ENCODE data around the gene ASIC1. TPM values are rescaled to one million over a fixed set of nuclear protein-coding genes. Genes with fewer than 3 reads are reported as not detected.

Gene ASIC1
- total RNA-seq, 1 donor from 2014 or later: 0.71 TPM

GRCh38 chr12:50106907-50107306, 49.5 kb downstream of the ASIC1 start:
- DNase-seq (ENCODE audit: low spot score): no peak

DNA sequence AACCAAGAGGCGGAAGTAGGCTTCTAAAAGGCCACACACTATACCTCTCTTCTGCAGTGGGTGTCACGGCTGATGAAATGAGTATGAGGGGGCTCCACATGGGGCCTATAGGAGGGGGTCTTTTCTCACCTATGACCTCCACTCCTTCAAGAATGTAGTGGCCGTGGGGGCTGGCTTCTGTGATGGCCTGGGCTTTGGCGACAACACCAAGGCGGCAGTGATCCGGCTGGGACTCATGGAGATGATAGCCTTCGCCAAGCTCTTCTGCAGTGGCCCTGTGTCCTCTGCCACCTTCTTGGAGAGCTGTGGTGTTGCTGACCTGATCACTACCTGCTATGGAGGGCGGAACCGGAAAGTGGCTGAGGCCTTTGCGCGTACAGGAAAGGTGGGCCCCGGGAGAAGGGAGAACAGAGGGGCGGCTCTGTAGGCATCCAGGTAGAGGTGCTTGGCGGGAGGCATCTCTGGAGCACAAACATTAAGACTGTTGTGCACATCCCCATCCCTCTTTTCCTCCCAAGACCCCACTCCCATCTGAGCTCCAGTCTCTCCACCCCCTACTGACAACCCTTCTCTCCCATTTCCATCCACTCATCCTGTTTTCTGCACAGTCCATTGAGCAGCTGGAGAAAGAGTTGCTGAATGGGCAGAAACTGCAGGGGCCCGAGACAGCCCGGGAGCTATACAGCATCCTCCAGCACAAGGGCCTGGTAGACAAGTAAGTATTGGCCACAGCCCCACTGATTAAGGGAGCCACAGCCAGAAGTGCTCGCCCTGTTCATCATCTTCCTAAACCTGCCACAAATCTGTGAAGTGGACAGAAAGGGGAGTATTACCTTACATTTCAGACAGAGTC, 50.2 kb downstream of the ASIC1 start:
- DNase-seq (ENCODE audit: low spot score): no peak

- no peak for DNase-seq (ENCODE audit: low spot score)
These were observed 51.9 kb downstream of the ASIC1 start for GRCh38 chr12:50109319-50109718.

GRCh38 chr12:50110127-50110761, 52.8 kb downstream of the ASIC1 start:
- DNase-seq (ENCODE audit: low spot score): no peak

DNA sequence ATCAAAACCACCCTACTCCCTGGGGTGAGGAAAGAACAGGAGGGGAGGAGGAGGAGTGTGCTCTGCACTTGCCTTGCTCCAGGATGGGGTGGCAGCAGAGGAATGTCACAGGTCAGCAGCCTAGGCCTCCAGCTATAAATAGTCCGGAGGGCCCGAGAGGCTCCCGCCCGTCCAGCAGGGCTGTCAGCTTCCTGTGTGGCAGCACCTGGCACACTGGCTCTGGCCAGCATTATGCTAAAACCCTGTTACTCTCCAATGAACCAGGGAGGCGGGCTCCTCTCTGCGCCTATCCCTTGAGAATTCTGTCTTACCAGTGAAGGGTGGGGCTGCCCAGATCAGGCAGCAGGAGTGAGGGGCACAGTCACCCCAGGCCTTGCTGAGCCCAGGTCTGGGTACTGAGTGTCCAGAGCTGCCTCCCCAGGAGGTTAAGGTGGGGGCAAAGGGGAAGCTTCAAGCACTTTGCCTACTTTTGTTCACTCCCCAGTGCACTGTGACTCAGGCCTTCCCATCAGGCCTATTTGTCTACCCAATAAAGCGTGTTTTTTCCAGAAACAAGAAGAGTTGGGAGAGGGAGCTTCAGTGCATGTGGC, 53.5 kb downstream of the ASIC1 start:
- DNase-seq (ENCODE audit: low spot score): no peak

DNA sequence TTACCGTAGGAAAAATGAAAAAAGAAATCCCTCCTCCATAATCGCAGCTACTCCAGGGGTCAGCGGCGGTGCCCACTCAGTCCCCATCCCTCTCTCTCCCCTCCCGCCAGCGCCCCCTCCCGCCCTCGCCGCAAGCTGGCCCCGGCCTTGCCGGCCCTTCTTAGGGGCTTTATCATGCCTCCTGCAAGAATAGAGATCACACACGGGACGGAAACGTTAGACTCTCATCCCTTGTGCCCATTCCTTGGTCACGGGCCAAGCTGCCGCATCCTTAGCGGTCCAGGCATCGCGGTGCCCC, 53.9 kb downstream of the ASIC1 start:
- DNase-seq (ENCODE audit: low spot score): no peak

GRCh38 chr12:50111693-50112455, 54.5 kb downstream of the ASIC1 start, which contains the start of gene COX14:
Gene COX14 (plus strand): TSS chr12:50112236. CDS start chr12:50120044, 7,808 bp downstream.
- peak; percentile 99 for DNase-seq (ENCODE audit: low spot score)

DNA sequence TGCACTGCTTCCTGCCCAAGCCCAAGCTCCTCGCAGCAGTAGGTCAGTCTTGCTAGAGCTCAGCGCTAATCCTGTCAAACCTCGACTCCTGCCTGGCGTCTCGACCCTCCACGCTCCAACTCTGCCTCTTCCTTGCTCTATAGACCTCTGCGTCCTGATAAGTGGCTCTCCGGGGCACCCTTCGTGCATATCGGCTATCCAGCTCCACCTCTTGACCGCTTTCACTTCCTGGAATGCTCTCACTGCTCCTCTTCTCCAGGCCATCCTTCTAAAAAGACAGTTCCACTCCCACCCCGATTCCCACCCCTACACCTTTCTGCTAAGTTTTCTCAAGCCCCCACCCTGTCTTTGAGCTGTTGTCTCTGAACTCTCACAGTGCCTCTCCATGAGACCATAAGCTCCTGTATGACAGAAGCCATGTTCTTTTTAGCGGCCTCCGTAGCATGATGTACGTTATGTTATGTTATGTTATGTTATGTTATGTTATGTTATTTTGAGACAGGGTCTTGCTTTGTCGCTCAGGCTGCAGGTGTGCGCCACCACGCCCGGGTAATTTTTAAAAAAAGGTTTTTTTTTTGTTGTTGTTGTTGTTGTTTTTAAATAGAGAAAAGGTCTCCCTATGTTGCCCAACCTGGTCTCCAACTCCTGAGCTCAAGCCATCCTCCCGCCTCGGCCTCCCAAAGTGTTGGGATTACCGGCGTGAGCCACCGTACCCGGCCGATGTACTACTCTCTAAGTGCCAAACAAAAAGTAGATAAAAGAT, 55.2 kb downstream of the ASIC1 start:
- peak; percentile 53 for DNase-seq (ENCODE audit: low spot score)

DNA sequence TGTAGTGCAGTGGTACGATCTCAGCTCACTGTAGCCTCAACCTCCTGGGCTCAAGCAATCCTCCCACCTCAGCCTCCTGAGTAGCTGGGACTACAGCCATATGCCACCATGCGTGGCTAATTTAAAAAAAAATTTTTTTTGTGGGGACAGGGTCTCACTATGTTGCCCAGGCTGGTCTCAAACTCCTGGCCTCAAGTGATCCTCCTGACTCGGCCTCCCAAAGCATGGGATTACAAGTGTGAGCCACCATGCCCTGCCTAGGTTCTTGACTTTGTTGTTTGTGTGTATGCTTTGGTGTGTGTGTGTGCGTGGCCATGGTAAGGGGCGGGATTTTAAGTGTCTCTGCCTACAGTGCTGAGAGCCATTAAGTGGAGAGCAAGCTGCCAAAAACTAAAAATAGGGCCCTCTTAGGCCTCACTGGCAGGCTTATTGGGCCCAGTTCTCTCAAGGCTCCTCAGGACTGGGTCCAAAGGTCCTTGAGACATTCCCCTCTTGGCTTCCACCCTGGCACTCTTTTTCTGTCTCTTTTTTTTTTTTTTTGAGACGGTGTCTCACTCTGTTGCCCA, 59.7 kb downstream of the ASIC1 start:
- DNase-seq (ENCODE audit: low spot score): peak; percentile 11

DNA sequence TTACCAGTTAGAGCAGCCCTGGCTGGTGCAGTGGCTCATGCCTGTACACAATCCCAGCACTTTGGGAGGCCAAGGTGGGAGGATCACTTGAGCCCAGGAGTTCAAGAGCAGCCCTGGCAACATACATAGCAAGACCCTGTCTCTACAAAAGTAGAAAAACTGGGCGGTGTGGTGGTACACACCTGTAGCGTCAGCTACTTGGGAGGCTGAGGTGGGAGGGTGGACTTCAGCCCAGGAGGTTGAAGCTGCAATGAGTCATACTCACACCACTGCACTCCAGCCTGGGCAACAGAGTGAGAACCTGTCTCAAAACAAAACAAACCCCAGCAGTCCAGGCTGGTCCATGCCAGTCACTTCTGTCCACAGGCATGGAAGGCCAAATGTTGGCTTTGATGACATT, 62.0 kb downstream of the ASIC1 start:
- peak; percentile 76 for DNase-seq (ENCODE audit: low spot score)

DNA sequence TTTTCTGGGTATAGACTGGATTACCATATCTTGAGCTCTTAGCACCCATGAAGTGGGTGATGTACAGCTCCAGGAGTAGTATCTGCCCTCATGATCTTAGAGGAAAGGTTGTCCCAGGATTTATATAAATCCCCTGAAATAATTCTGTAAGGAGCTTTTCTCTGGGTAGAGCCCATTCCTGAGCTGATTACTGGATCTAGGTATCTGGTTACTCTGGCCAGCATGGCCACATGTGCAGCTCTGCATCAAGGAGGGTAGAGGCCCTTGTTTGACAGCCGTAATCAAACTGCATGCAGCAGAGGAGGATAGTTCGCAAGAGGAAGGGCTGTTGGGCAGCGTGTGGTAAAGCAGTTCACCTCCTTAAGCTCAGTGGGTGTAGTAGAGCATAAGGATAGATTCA, 63.1 kb downstream of the ASIC1 start:
- no peak for DNase-seq (ENCODE audit: low spot score)

DNA sequence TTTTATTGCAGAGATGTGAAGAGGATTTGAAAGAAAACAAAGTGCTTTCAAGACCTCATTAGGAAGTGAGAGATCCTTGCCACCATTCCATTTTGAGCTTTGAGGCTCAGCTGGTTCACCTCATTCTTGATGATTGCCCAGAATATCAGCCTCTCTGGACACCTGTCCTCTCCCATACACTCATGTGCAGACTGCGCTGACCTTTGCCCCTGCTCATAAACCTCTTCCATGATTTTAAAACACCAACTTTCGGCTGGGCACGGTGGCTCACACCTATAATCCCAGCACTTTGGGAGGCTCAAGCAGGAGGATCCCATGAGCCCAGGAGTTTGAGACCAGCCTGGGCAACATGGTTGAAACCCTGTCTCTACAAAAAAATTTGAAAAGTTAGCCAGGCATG, 63.6 kb downstream of the ASIC1 start:
- no peak for DNase-seq (ENCODE audit: low spot score)

- DNase-seq (ENCODE audit: low spot score): no peak
These were observed 64.2 kb downstream of the ASIC1 start for GRCh38 chr12:50121641-50122040.

GRCh38 chr12:50123203-50123602, 65.8 kb downstream of the ASIC1 start:
- DNase-seq (ENCODE audit: low spot score): no peak

GRCh38 chr12:50127546-50127945, 70.2 kb downstream of the ASIC1 start:
- DNase-seq (ENCODE audit: low spot score): no peak

DNA sequence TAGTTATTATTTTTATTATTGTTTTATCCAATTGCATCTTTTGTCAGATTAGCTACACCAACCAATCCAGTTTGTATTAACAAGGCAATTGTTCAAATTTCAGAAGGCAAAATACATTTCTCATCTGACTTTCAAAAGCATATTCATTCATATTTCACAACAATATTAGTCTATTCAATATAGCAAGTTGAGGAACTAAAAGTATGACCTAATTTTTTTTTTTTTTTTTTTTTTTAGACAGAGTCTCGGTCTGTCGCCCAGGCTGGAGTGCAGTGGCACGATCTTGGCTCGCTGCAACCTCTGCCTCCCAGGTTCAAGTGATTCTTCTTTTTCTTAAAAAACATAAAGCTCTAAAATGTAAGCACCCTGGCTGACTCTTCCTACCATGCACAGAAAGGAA, 71.9 kb downstream of the ASIC1 start:
- no peak for DNase-seq (ENCODE audit: low spot score)

GRCh38 chr12:50132505-50133135, 75.2 kb downstream of the ASIC1 start:
- no peak for DNase-seq (ENCODE audit: low spot score)

Data from mesenteric fat pad (tissue), 1 donor.